ENCODE measurements around the gene CMC4.

Gene CMC4

DNA sequence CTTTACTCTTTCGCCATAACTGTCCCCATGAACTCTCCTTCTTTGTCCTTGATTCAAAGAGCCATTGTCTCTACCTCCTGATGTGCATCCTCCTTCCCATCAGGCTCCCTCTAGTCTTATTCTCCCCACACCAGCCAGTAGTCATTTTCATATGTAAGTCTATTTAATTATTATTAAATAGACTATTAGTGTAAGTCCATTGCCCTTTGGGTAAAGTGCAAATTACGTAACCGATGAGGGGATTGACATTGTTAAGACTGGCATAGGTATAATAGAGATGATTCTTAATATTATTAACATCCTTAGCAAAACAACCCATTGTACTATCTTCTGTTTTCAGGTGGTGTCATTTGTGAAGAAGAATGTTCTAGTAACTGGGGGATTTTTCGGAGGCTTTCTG, 16.7 kb downstream of the CMC4 start:
- in situ Hi-C loops (cut with MboI; ENCODE audit: low sequenced_read_pairs), result no loop called here

DNA sequence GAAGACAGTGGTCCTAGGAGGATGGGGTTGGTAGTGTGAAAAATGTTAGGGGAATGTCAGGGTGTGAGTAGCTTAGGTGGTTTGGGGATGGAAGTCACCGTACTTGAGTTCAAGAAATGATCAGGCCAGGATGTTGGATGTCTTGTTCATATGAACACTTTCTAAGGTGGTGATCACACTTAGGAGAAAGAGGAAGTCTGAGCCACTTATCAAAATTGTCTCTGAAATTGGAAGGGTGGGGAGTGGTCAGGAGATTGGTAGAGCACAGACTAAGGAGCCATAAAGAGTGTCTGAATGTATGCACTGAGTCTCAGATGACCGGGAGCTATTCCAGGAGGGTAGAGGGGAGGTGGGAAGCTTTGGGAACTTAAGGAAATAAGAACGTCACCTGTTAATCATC, 17.3 kb downstream of the CMC4 start:
- in situ Hi-C loops (cut with MboI; ENCODE audit: low sequenced_read_pairs), result no loop called here

DNA sequence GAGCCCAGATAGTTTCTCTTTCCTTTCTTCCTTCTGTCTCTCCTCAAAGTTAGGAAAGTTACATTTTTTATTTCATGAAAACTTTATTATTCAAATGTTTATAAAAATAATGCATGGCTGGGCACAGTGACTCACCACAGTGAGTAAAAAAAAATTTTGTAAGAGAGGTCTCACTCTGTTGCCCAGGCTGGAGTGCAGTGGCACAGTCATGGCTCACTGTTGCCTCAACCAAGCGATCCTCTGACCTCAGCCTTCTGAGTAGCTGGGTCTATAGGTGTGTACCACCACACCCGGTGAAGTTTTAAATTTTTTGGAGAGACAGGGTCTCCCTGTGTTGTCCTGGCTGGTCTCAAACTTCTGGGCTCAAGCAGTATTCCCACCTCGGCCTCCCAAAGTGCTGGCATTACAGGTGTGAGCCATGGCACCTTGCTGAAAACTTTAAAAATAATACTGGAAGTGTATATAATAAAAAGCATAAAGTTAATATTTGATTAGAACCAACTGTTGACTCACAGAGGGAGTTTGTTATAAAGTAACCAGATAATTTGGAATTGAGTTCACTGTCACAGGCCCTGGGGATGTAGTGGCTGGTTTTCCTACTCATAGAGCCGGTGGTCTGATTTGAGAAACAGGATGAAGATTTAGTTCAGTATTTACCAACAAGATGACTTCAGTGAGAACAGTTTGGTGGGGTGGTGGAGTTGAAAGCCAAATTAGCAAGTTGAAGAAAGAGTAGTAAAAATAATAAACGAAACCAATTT, 18.0 kb downstream of the CMC4 start:
- in situ Hi-C loops (cut with MboI; ENCODE audit: low sequenced_read_pairs), result no loop called here

DNA sequence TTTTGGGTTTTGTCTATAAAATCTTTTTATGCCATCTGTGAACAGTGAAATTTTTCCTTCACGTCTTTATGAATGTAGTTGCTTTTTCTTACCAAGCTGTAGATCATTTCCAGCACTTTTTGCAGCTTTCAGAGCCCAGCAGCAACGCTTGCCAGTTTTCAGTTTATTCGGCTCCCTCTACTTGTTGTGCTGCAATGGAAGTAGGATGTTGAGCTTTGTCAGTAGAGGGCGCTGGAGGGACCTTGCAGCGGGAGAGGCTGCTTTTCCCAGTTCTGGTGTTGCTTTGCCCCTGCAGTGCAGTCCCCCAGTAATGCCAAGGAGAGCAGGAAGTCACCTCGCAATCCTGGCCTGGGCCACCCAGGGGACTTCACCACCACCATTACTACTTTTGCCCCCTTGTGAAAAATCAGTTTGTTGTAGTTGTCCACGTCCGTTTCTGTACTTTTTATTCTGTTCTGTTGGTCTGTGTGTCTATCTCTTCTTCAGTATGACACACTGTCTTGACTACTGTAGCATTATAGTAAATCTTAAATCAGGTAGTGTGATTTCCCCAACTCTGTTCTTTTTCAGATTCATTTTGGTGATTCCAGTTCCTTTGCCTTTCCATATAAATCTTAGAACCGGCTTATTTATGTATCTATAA, 21.8 kb downstream of the CMC4 start:
- in situ Hi-C loops (cut with MboI; ENCODE audit: low sequenced_read_pairs), result no loop called here

DNA sequence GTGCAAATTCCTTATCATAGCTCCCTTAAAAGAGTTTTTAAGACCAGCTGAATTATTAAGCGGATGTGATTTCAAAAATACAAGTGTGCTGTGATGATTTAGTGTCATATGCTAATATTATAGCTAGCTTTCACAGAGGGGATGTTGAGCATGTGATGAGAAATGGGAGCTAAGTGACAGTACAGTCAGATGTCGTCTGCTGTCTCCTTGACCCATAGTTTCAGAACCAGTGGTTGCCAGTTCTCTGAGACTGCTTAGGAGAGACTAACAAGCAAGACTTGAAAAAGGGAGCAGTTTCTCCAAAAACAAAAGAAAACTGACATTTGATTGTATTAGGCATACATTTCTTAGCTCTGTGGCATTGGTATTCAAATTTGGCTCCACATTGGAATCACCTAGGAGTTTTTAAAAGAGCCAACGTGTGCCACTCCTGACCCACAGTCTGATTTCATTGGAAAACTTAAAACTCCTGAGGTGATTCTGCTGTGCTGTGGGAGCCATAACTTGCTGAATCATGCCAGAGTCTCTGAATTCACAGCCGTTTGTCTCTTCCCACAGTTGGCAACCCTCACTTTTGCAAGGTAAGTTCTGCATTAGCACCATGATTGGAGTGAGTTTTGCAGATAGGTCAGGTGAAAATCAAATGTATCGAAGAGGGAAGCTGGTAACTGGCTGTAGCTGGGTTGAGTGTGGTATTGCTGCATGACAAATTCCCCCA, 24.0 kb downstream of the CMC4 start:
- in situ Hi-C loops (cut with MboI; ENCODE audit: low sequenced_read_pairs), result no loop called here

DNA sequence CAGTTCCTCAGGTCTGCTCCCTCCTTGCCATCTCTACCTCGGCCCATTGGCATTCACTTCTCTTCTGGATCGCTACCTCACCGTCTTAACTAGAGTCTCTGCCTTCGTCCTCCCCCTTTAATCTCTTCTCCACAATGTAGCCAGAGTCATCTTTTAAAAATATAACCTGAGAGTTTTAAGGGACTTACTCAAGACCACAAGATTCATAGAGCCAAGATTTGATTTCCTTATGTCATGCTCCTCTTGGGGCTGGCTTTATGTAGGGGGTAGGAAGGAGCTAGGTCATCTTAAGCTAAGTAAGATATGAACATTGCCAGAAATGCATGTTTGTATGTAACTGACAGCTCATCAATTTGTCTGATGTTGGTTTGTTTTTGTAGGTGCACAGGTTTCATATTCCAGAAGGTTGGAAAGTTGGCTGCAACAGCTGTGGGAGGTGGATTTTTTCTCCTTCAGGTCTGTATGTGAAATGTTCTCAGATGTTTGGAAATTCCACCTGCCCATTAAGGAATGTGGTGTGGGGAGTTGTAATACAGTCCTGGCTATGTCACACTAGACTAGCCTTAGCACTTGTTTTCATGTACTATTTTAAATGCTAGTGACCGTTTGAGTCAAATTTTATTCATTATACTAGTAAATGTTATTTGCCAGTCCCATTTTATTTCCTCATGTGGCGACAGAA, 24.7 kb downstream of the CMC4 start:
- in situ Hi-C loops (cut with MboI; ENCODE audit: low sequenced_read_pairs), result no loop called here

DNA sequence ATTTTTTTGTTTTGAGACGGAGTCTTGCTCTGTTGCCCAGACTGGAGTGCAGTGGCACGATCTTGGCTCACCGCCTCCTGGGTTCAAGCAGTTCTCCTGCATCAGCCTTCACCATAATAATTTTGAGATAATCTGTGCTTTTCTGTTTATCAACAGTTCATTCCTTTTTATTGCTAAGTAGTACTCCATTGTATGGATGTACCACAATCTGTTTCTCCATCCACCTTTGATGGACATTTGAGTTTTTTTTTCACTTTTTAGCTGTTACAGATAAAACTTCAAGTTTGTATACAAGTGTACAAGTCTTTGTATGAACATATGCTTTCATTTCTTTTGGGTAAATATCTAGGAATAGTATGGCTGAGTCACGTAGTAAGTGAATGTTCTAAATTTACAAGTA, 35.2 kb downstream of the CMC4 start:
- in situ Hi-C loops (cut with MboI; ENCODE audit: low sequenced_read_pairs), result no loop called here

DNA sequence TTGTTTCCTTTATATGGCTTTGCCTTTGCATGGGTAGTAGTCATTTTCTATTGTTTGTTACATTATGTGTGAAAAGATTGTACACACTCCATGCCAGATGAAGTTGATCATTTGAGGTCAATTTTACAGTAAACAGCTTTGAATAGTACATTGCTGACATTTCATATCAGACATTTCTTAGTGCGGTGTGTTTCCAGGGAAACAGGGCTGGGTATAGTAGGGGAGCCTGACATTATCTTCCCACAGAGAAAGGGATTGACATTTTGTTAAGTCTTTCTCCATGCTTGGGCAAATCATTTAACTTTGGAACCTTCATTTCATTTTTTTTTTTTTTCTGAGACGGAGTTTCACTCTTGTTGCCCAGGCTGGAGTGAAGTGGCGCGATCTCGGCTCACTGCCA, 39.3 kb downstream of the CMC4 start:
- in situ Hi-C loops (cut with MboI; ENCODE audit: low sequenced_read_pairs), result no loop called here

DNA sequence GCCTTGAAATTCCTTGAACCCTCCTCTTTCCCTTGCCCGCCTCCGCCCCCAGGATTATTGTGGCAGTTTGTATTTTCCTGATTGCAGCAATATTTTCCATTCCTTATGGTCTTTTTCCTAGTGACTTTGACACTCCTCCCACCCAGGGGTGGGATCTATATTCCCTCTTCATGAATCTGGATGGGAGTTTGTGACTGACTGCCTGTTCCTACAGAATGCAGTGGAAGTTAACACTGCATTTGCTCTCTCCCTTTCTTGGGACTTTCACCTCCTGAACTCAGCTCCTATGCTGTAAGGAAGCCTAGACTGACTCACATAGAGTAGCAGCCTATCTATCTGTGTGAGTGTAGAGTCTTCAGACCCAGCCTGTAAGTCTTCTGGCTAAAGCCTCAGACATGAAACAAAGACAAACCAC, 42.1 kb downstream of the CMC4 start:
- in situ Hi-C loops (cut with MboI; ENCODE audit: low sequenced_read_pairs), result no loop called here

DNA sequence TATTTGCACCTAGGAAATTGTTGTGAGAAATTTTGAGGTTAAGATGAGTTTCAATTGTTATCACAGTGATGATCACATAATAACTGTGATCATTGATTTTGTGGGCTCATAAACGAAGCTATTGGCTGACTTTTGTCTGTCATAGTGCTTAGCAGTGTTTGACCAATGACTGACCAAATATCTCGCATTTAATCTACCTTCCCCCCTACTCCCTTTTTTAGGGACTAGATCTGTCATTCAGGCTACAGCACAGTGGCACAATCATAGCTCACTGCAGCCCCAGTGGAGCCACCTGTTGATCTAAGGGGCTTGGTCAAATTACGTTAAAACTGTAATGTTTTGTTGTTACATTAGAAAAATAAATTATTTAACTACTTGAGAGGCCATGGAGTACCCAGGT, 42.8 kb downstream of the CMC4 start:
- in situ Hi-C loops (cut with MboI; ENCODE audit: low sequenced_read_pairs), result no loop called here

DNA sequence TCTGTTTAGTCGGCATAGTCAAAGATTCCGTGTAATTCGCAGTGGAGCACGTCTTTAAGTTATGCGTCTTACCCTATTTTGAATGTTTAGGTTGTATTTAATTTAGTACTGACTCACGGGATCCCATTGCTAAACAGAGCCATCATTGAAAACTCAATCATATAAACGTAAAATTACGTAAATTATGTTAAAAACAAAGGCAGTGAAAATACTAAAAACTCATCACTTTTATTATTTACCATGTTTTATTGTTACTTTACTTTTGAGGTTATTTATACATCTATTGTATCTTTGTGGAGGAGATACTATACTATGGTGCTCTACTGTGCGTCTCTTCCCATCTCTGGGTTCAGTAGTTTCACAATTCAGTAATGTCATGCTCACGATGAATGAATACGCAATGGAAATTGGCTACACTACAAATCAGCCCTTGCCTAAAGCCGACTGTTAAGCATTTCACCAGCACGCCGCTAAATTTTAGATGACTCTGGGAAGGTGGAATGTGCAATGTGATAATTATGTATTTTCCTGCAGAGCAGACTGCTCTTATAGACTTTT, 43.3 kb downstream of the CMC4 start:
- in situ Hi-C loops (cut with MboI; ENCODE audit: low sequenced_read_pairs), result no loop called here

DNA sequence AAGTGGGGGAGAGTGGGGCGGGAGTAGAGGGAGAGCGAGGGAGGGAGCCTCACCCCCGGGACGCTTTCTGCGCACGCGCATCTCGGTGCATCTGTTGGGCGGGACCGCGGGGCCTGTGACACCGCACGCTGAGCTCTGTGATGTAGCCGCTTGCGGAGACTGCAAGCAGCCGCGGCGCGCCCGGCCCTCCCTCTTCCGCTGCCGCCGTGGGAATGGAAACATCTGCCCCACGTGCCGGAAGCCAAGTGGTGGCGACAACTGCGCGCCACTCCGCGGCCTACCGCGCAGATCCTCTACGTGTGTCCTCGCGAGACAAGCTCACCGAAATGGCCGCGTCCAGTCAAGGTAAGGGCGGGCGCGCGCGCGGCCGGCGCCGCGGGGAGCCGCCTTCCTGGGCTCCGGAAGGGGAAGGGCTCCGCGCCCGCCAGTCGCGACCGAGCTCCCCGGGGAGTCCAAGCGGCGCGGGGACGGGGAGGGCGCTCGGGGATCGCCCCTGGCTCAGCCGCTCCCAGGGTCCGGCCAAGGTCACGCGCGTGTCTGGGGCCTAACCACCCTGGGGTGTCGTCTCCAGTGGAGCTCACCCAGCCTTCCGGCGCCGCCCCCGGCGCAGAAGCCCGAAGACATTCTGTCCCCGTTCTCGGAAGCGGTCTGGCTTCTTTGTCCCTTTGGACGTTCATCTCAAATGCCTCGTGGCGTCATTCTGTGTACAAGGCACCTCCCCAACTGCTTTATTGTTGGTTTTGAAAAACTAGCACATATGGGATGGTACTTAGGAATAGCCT, 44.0 kb downstream of the CMC4 start, which contains the start of gene FUNDC2:
FUNDC2 (plus strand) TSS at position 118 of the 782 bp plus-strand sequence; CDS start at position 213, 95 bp downstream.
- in situ Hi-C loops (cut with MboI; ENCODE audit: low sequenced_read_pairs), result no loop called here

DNA sequence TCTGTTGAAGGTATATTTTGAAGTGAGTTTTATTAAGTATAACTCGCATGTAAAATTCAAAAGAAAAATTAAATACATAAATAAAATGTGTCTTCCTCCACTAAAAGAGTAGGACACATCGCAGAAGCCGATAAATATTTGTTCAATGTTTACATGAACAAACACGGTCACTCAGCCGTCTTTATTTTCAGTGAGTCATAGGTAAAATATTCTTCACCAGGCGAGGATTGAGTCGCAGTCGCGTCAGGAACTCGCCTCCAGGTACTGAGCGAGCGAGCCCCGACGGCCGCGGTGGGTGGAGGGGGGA, 44.6 kb downstream of the CMC4 start:
- in situ Hi-C loops (cut with MboI; ENCODE audit: low sequenced_read_pairs), result no loop called here

DNA sequence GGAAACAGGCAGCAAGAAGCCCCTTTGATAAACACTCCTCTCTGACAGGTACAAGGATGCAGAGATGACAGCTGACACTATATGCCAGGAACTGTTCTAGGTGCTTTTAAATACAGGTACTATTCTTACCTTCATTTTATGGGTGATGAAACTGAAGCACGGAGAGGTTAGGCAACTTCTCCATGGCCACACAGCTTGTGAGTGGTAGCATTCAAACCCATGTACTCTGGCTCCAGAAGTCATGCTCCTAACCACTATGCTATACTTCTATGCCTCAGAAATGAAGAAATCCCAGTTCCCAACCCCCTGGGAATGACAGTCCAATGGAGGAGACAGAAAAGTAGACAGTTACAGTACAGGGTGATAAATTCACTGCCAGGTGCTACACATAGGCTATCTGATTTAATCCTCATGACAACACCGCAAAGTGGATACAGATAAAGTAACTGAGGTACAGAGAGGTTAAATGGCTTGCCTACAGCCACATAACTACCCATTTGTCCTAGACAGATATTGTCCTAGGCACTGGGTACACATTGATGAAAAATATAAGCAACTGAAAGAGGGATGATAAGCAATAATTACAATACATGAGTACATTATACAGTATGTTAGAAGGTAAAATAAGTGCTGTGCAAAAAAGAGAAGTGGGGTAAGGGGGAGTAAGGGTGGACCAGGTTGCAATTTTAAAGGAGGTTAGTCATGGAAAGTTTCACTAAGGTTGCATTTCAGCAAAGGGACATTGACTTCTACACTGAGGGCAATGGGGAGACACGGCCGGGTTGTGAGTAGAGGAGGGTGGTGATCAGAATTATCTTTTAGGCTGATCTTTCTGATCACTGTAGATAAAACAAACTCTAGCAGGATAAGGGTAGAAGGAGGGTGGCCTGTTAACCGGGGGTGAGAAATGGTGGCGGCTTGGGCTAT, 46.8 kb downstream of the CMC4 start:
- in situ Hi-C loops (cut with MboI; ENCODE audit: low sequenced_read_pairs), result no loop called here

DNA sequence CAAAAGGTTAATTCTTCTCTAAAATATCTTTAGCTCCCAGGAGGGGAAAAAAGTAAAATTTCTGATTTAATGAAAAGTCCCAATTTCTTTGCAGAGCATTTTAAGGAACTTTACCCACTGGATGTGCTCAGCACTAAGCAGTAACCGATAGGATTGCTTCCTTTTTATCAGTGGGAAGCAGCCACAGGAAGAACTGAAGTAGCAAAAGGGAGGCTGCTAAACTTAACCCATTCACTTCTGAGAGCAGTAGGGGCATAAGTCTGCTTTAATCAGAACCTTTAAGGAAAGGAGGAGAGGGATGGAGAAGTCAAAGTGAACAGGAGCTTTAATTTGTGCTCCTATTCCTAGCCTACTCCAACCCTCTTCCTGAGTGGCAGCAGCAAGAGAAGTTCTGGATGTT, 48.4 kb downstream of the CMC4 start, which contains the start of gene F8:
F8 (minus strand) TSS at position 139 of the 400 bp plus-strand sequence. CDS start 171 bp downstream, outside the sequence.
- in situ Hi-C loops (cut with MboI; ENCODE audit: low sequenced_read_pairs), result no loop called here

DNA sequence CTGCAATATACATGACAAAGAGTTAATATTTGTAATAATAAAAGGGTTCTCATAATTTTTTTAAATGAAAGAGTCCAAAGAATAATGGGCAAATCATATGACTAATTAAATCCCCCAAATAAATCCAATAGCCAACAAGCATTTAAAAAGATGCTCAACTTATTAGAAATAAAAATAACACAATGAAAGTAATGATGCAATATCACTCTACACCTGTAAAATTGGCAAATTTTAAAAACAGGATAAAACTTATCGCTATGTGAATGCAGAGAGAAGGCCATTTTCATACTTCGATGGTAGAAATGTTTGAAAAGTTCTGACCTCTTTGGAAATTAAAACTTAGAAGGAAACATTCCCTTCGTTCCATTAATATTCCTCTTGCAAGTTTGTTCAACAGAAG, 50.3 kb downstream of the CMC4 start:
- in situ Hi-C loops (cut with MboI; ENCODE audit: low sequenced_read_pairs), result no loop called here

Measured in hTERT RPE-1 (cell line).